Neural progenitor cell (in vitro differentiated cells): ENCODE measurements around the gene BBS9. TPM values are rescaled to one million over a fixed set of nuclear protein-coding genes. Genes with fewer than 3 reads are reported as not detected.

Experiments used
- DNase-seq: peaks from one replicate; pipeline ENCODE4 v3.0.0-alpha.2; 2016; ENCODE audit warnings: low spot score
- H2AFZ ChIP-seq: fragments of 200-600 bp; sonication (generic); replicated peaks from 2 replicates; pipeline ENCODE4 v1.6.1; 2016; ENCODE audit warnings: antibody characterized with exemption
- H3F3A ChIP-seq: fragments of 200-600 bp; sonication (generic); 2 replicates; pipeline ENCODE4 v1.6.1; 2016; ENCODE audit warnings: antibody characterized with exemption, low read depth
- H3K27ac ChIP-seq: fragments of 200-600 bp; sonication (generic); 2 replicates; pipeline ENCODE4 v1.5.1; 2016; ENCODE audit warnings: mild to moderate bottlenecking
- H3K27me3 ChIP-seq: fragments of 200-600 bp; sonication (generic); 2 replicates; pipeline ENCODE4 v1.6.1; 2016; ENCODE audit warnings: mild to moderate bottlenecking, moderate library complexity
- H3K36me3 ChIP-seq: fragments of 200-600 bp; sonication (generic); 2 replicates; pipeline ENCODE4 v1.5.1; 2016
- H3K4me1 ChIP-seq: fragments of 200-600 bp; sonication (generic); 2 replicates; pipeline ENCODE4 v1.6.1; 2016; ENCODE audit warnings: mixed run types
- H3K4me2 ChIP-seq: fragments of 200-600 bp; sonication (generic); 2 replicates; pipeline ENCODE4 v1.6.1; 2016
- H3K4me3 ChIP-seq: fragments of 200-600 bp; sonication (generic); 2 replicates; pipeline ENCODE4 v1.5.1; 2016
- H3K79me2 ChIP-seq: fragments of 200-600 bp; sonication (generic); 2 replicates; pipeline ENCODE4 v1.6.1; 2016; ENCODE audit warnings: low read depth
- H3K9ac ChIP-seq: fragments of 200-600 bp; sonication (generic); 2 replicates; pipeline ENCODE4 v1.6.1; 2016
- H3K9me3 ChIP-seq: fragments of 200-600 bp; sonication (generic); 2 replicates; pipeline ENCODE4 v1.5.1; 2016; ENCODE audit warnings: low read depth
- H4K20me1 ChIP-seq: fragments of 200-600 bp; sonication (generic); 2 replicates; pipeline ENCODE4 v1.6.1; 2016; ENCODE audit warnings: low read depth
- H3K27ac Mint-ChIP-seq: 3 replicates; pipeline ENCODE4 v1.8.0; 2021; ENCODE audit warnings: mixed read lengths
- H3K27me3 Mint-ChIP-seq: 2 replicates; pipeline ENCODE4 v1.8.0; 2022; ENCODE audit warnings: low read depth, mild to moderate bottlenecking, inconsistent platforms, moderate library complexity, mixed read lengths; ENCODE audit not compliant: insufficient read depth
- H3K36me3 Mint-ChIP-seq: 3 replicates; pipeline ENCODE4 v1.8.0; 2021; ENCODE audit warnings: mixed read lengths
- H3K4me1 Mint-ChIP-seq: 3 replicates; pipeline ENCODE4 v1.8.0; 2021; ENCODE audit warnings: mixed read lengths
- H3K4me3 Mint-ChIP-seq: 3 replicates; pipeline ENCODE4 v1.8.0; 2021; ENCODE audit warnings: mild to moderate bottlenecking, moderate library complexity, mixed read lengths
- H3K9me3 Mint-ChIP-seq: 3 replicates; pipeline ENCODE4 v1.8.0; 2020; ENCODE audit warnings: mixed read lengths
- CTCF ChIP-seq: fragments of 200-600 bp; sonication (generic); IDR thresholded peaks from 2 replicates; pipeline ENCODE4 v1.5.1; 2017; ENCODE audit warnings: antibody characterized with exemption, mild to moderate bottlenecking
- EZH2 ChIP-seq: fragments of 200-600 bp; sonication (generic); IDR thresholded peaks from 2 replicates; pipeline ENCODE4 v1.6.1; 2017; ENCODE audit warnings: antibody characterized with exemption, mild to moderate bottlenecking, moderate library complexity
- EZH2phosphoT487 ChIP-seq: fragments of 200-600 bp; sonication (generic); IDR thresholded peaks from 2 replicates; pipeline ENCODE4 v1.6.1; 2017; ENCODE audit warnings: antibody characterized with exemption
- total RNA-seq: library from RNA; depleted of rRNA; stranded (reverse); fragments of >200 nt; gene quantifications from 2 replicates; pipeline ENCODE4 v1.2.3, GENCODE V29; 2015; ENCODE audit warnings: low replicate concordance

The BBS9 gene
- total RNA-seq, 1 donor from 2014 or later = 40.3 TPM

- Histone ChIP-seq H3K4me1 (no peaks in the 10 kb centered on the region), H3K36me3 (no peaks in the 10 kb centered on the region), H3K79me2 (no peaks in the 10 kb centered on the region), H3K9ac (no peak overlapping the region), H3K4me2 (no peak overlapping the region), H3K4me3 (no peak overlapping the region), H3K27me3 (no peaks in the 10 kb centered on the region), H3K9me3 (no peaks in the 10 kb centered on the region), H4K20me1 (no peaks in the 10 kb centered on the region), H3K27ac (no peak overlapping the region), H3F3A (no peaks in the 10 kb centered on the region), H2AFZ (no peak overlapping the region)
- peaks cover 3% of the 10 kb centered on the region for H3K27me3 Mint-ChIP-seq
- no peak overlapping the region for H3K4me3 Mint-ChIP-seq
- no peak for DNase-seq
- H3K27ac Mint-ChIP-seq = no peak overlapping the region
- peaks cover 8% of the 10 kb centered on the region for H3K9me3 Mint-ChIP-seq
- peaks cover 4% of the 10 kb centered on the region for H3K36me3 Mint-ChIP-seq
- no peaks in the 10 kb centered on the region for H3K4me1 Mint-ChIP-seq
- TF ChIP-seq EZH2phosphoT487 (no peak), CTCF (no peak), EZH2 (no peak)
These were observed 270.3 kb downstream of the BBS9 start for GRCh38 chr7:33399528-33400213.

- no peak overlapping the region for H2AFZ ChIP-seq
- H3K9ac ChIP-seq = no peak overlapping the region
- no peaks in the 10 kb centered on the region for H3F3A ChIP-seq
- no peaks in the 10 kb centered on the region for H3K4me1 Mint-ChIP-seq
- peaks cover 4% of the 10 kb centered on the region for H3K36me3 Mint-ChIP-seq
- H3K9me3 ChIP-seq = no peaks in the 10 kb centered on the region
- no peaks in the 10 kb centered on the region for H3K36me3 ChIP-seq
- H3K4me1 ChIP-seq = no peaks in the 10 kb centered on the region
- H3K9me3 Mint-ChIP-seq = peaks cover 8% of the 10 kb centered on the region
- no peak overlapping the region for H3K27ac Mint-ChIP-seq
- no peaks in the 10 kb centered on the region for H3K27me3 ChIP-seq
- TF ChIP-seq EZH2 = no peak
- TF ChIP-seq CTCF = no peak
- TF ChIP-seq EZH2phosphoT487 = no peak
- no peaks in the 10 kb centered on the region for H4K20me1 ChIP-seq
- no peak overlapping the region for H3K27ac ChIP-seq
- peaks cover 3% of the 10 kb centered on the region for H3K27me3 Mint-ChIP-seq
- no peak overlapping the region for H3K4me3 ChIP-seq
- no peak overlapping the region for H3K4me3 Mint-ChIP-seq
- no peak overlapping the region for H3K4me2 ChIP-seq
- no peak for DNase-seq
- H3K79me2 ChIP-seq = no peaks in the 10 kb centered on the region
These were observed 270.8 kb downstream of the BBS9 start for GRCh38 chr7:33400214-33400538.

GRCh38 chr7:33410266-33410665 is 280.9 kb downstream of the BBS9 start:
- H3K27ac Mint-ChIP-seq = no peak overlapping the region
- no peak overlapping the region for H3K4me3 ChIP-seq

More at GRCh38 chr7:33410266-33410665, 280.9 kb downstream of the BBS9 start:
- DNase-seq = no peak
- no peaks in the 10 kb centered on the region for H3K4me1 Mint-ChIP-seq
- Histone ChIP-seq H3K9ac (no peak overlapping the region), H3K36me3 (no peaks in the 10 kb centered on the region), H3K79me2 (no peaks in the 10 kb centered on the region), H3K4me1 (no peaks in the 10 kb centered on the region), H3K27ac (no peak overlapping the region), H2AFZ (no peak overlapping the region), H3K9me3 (no peaks in the 10 kb centered on the region), H4K20me1 (no peaks in the 10 kb centered on the region), H3K4me2 (no peak overlapping the region), H3K27me3 (no peaks in the 10 kb centered on the region), H3F3A (no peaks in the 10 kb centered on the region)
- H3K9me3 Mint-ChIP-seq = peaks cover 25% of the 10 kb centered on the region
- H3K4me3 Mint-ChIP-seq = no peak overlapping the region
- H3K27me3 Mint-ChIP-seq = no peaks in the 10 kb centered on the region
- H3K36me3 Mint-ChIP-seq = no peaks in the 10 kb centered on the region
- TF ChIP-seq CTCF (no peak), EZH2phosphoT487 (no peak), EZH2 (no peak)
